Endothelial cell of umbilical vein (primary cell): ENCODE data around the gene MIF4GD. TPM values are rescaled to one million over a fixed set of nuclear protein-coding genes. Genes with fewer than 3 reads are reported as not detected.

ENCODE experiments used
- BruUV-seq: library from RNA; stranded (reverse); fragments of 400-500 nt; replicated peaks from 2 replicates; lab custom pipeline; 2021; lab: Mats Ljungman, UMichigan
- CTCF ChIA-PET: fragments of 300-600, 350-600 bp; sonication (Branson Sonifier 250); formaldehyde crosslinking; loops from one replicate; lab custom pipeline; 2021; ENCODE audit warnings: antibody characterized with exemption, inconsistent platforms; lab: Charles Lee
- POLR2A ChIA-PET: fragments of 300-600, 350-600 bp; sonication (Branson Sonifier 250); formaldehyde crosslinking; loops from one replicate; lab custom pipeline; 2021; ENCODE audit warnings: antibody characterized with exemption, inconsistent platforms; lab: Charles Lee
- DNase-seq: peaks from one replicate; pipeline ENCODE4 v3.0.0-alpha.2; 2011; ENCODE audit warnings: low read depth, low spot score
- FAIRE-seq: peaks from 2 replicates; lab custom pipeline; 2011; peaks lifted over from hg19 to GRCh38; lab: Jason Lieb, UNC
- H2AFZ ChIP-seq: 2 replicates; pipeline ENCODE4 v1.6.0; 2012; ENCODE audit warnings: low read depth, low read length, control low read depth, inconsistent platforms
- H3K27ac ChIP-seq: 2 replicates; pipeline ENCODE4 v1.5.1; 2011; ENCODE audit warnings: low read depth, mild to moderate bottlenecking, control low read depth, low read length, moderate library complexity; ENCODE audit not compliant: insufficient read depth
- H3K27me3 ChIP-seq, 2 experiments: 2 replicates each; pipeline versions ENCODE4 v1.6.0 to v1.6.1; 2011; ENCODE audit warnings: low read length in 2 of 2, mixed read lengths in 1 of 2; ENCODE audit not compliant: control insufficient read depth in 2 of 2, insufficient read depth in 2 of 2
- H3K36me3 ChIP-seq, 2 experiments: 2 replicates in 1 of 2; 3 replicates in 1 of 2; pipeline ENCODE4 v1.5.1; 2011; ENCODE audit warnings: low read length in 2 of 2, mild to moderate bottlenecking in 1 of 2, moderate library complexity in 1 of 2; ENCODE audit not compliant: control insufficient read depth in 2 of 2, insufficient read depth in 2 of 2; ENCODE audit errors: extremely low read depth in 1 of 2
- H3K4me1 ChIP-seq: 3 replicates; pipeline ENCODE4 v1.5.1; 2011; ENCODE audit warnings: mild to moderate bottlenecking, low read length; ENCODE audit not compliant: control insufficient read depth, insufficient read depth; ENCODE audit errors: extremely low read depth
- H3K4me2 ChIP-seq: 2 replicates; pipeline ENCODE4 v1.6.1; 2011; ENCODE audit warnings: low read length, control low read depth, mixed read lengths; ENCODE audit not compliant: insufficient read depth
- H3K4me3 ChIP-seq, 3 experiments: fragments of 200-600 bp in 1 of 3; sonication (generic), shearing (Covaris generic) in 1 of 3; replicated peaks in 1 of 3; 2 replicates each; pipeline ENCODE4 v1.5.1; 2011 to 2016; ENCODE audit warnings: control low read depth in 3 of 3, low read length in 3 of 3, mild to moderate bottlenecking in 2 of 3, inconsistent platforms in 1 of 3, low read depth in 1 of 3, moderate library complexity in 1 of 3; ENCODE audit not compliant: insufficient read depth in 1 of 3
- H3K79me2 ChIP-seq: 2 replicates; pipeline ENCODE4 v1.6.0; 2012; ENCODE audit warnings: low read length, inconsistent platforms; ENCODE audit not compliant: control insufficient read depth, insufficient read depth
- H3K9ac ChIP-seq: replicated peaks from 2 replicates; pipeline ENCODE3; 2011; ENCODE audit warnings: low read length, control low read depth; ENCODE audit not compliant: insufficient read depth; ENCODE audit errors: extremely low read depth
- H3K9me1 ChIP-seq: replicated peaks from 3 replicates; pipeline ENCODE4 v1.6.0; 2011; ENCODE audit warnings: mild to moderate bottlenecking, low read length; ENCODE audit not compliant: control insufficient read depth, insufficient read depth; ENCODE audit errors: extremely low read depth
- H3K9me3 ChIP-seq: replicated peaks from 2 replicates; pipeline ENCODE4 v1.5.1; 2012; ENCODE audit warnings: low read length, inconsistent platforms; ENCODE audit not compliant: control insufficient read depth, insufficient read depth
- H4K20me1 ChIP-seq: replicated peaks from 2 replicates; pipeline ENCODE3; 2011; ENCODE audit warnings: mild to moderate bottlenecking, low read length; ENCODE audit not compliant: control insufficient read depth, insufficient read depth; ENCODE audit errors: extremely low read depth
- EZH2 ChIP-seq: IDR thresholded peaks from 2 replicates; pipeline ENCODE4 v1.6.1; 2012; ENCODE audit warnings: borderline replicate concordance, low read depth, mild to moderate bottlenecking, moderate library complexity, low read length, inconsistent platforms; ENCODE audit not compliant: severe bottlenecking
- FOS ChIP-seq: IDR thresholded peaks from 2 replicates; pipeline ENCODE4 v1.6.1; 2011; ENCODE audit warnings: mild to moderate bottlenecking, low read length, moderate library complexity, borderline replicate concordance; ENCODE audit not compliant: insufficient read depth
- GATA2 ChIP-seq: IDR thresholded peaks from 2 replicates; pipeline ENCODE4 v1.7.0; 2011; ENCODE audit warnings: low read depth, mild to moderate bottlenecking, moderate library complexity, mixed read lengths, low read length; ENCODE audit not compliant: insufficient read length, insufficient read depth
- JUN ChIP-seq: IDR thresholded peaks from 2 replicates; pipeline ENCODE4 v1.6.1; 2011; ENCODE audit warnings: borderline replicate concordance, low read depth; ENCODE audit not compliant: insufficient read length, insufficient read depth
- MYC ChIP-seq: IDR thresholded peaks from one replicate; pipeline ENCODE4 v1.6.1; 2011; ENCODE audit warnings: mild to moderate bottlenecking, low read depth, low read length
- POLR2A ChIP-seq: IDR thresholded peaks from 2 replicates; pipeline ENCODE4 v1.6.1; 2012; ENCODE audit warnings: low read depth, mild to moderate bottlenecking, control low read depth, low read length
- POLR2AphosphoS5 ChIP-seq: IDR thresholded peaks from 2 replicates; pipeline ENCODE4 v1.6.1; 2012; ENCODE audit warnings: low read depth, mild to moderate bottlenecking, control low read depth, low read length, moderate library complexity; ENCODE audit not compliant: insufficient read depth
- dilution Hi-C: fragments of 300-500 bp; cut with MboI; formaldehyde crosslinking; loops from one replicate; pipeline ENCODE4 v1.15.0; 2019; ENCODE audit warnings: low sequenced_read_pairs; ENCODE audit not compliant: extremely low pct_ligation_motif_present
- intact Hi-C: fragments of 100-400 bp; cut with micrococcal nuclease; formaldehyde crosslinking; loops from one replicate; pipeline ENCODE4 v1.10.0; 2022
- polyA plus RNA-seq, 4 experiments: library from polyadenylated mRNA; depleted of rRNA in 3 of 4; stranded (reverse) in 3 of 4; unstranded in 1 of 4; fragments of >200 nt; gene quantifications; 2 replicates each; pipeline versions ENCODE4 v1.2.1 to v1.2.3, GENCODE V29; 2011 to 2012; ENCODE audit warnings: missing spikeins in 1 of 4
- total RNA-seq: library from RNA; stranded (reverse); gene quantifications from 2 replicates; pipeline ENCODE4 v1.2.3, GENCODE V29; 2021
- TF ChIP-seq, protein P1 (sequence below): IDR thresholded peaks from 2 replicates; pipeline ENCODE4 v1.6.1; 2011; ENCODE audit not compliant: insufficient read depth, insufficient read length
- TF ChIP-seq, protein P2 (sequence below), 2 donors: IDR thresholded peaks; 1 replicate in 1 of 2; 2 replicates in 1 of 2; pipeline ENCODE4 v1.5.1; 2011; ENCODE audit warnings: low read length in 2 of 2, mild to moderate bottlenecking in 2 of 2, moderate library complexity in 2 of 2, control low read depth in 1 of 2, inconsistent platforms in 1 of 2, low read depth in 1 of 2; ENCODE audit not compliant: insufficient read depth in 1 of 2; ENCODE audit errors: extremely low read depth in 1 of 2

Gene MIF4GD
- total and polyA plus RNA-seq, 2 donors (not counting 3 experiments of a cell fraction or from before 2014, with no cell fraction given): 12.4 to 35.7 TPM

DNA sequence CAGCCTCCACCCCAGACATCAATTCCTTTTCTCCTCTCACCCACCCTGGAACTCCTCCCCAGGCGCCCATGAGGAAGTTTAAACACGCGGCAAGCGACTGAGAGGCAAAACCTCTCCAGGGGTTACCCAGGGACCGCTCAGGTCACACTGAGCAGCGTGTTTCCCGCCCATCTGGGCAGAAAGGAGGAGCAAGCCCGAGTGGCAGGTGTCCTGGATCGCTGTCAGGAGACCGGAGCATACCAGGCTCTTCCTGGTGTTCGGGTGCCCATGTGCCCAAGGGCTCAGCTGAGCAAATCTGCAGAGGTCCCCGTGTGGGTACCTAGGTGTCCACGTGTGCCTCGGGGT, 17.7 kb upstream of the MIF4GD start:
- Histone ChIP-seq H3K9me1 (no peaks in the 10 kb centered on the region), H3K4me3 (peak overlapping the region; percentile 66 to 85 (median 75)), H4K20me1 (no peaks in the 10 kb centered on the region), H3K27me3 (no peaks in the 10 kb centered on the region), H3K27ac (no peak overlapping the region), H2AFZ (peak overlapping the region; percentile 85), H3K79me2 (peaks cover 8% of the 10 kb centered on the region), H3K4me1 (peaks cover 8% of the 10 kb centered on the region), H3K9ac (peak overlapping the region; percentile 72), H3K9me3 (no peaks in the 10 kb centered on the region), H3K4me2 (peak overlapping the region; percentile 83), H3K36me3 (peaks cover 0 to 10% of the 10 kb centered on the region in 2 experiments)
- BruUV-seq: TSS peak; percentile 41
- ChIA-PET POLR2A (interaction anchor here (0.6 to 1.7 kb wide), 7 partner anchors 11 to 151 kb away, joined by 3 to 17 read pairs (median 4); partner anchors contain the start of genes GGA3, GRB2, MIF4GD and MRPS7), CTCF (interaction anchor here (0.8 to 2.4 kb wide), 11 partner anchors 19 to 228 kb away, joined by 3 to 68 read pairs (median 6); partner anchors contain the start of genes GGA3, GRB2, MIF4GD and MRPS7)
- DNase-seq: no peak
- intact Hi-C loops (loop anchor here (1.0 to 2.0 kb wide), 4 partner anchors 18 to 227 kb away; partner anchors contain the start of genes CASKIN2, GRB2 and MIF4GD), dilution Hi-C loops (no loop called here)
- no peak for FAIRE-seq
- TF ChIP-seq, protein P1, sequence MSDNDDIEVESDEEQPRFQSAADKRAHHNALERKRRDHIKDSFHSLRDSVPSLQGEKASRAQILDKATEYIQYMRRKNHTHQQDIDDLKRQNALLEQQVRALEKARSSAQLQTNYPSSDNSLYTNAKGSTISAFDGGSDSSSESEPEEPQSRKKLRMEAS: no peak
- TF ChIP-seq, protein P2, sequence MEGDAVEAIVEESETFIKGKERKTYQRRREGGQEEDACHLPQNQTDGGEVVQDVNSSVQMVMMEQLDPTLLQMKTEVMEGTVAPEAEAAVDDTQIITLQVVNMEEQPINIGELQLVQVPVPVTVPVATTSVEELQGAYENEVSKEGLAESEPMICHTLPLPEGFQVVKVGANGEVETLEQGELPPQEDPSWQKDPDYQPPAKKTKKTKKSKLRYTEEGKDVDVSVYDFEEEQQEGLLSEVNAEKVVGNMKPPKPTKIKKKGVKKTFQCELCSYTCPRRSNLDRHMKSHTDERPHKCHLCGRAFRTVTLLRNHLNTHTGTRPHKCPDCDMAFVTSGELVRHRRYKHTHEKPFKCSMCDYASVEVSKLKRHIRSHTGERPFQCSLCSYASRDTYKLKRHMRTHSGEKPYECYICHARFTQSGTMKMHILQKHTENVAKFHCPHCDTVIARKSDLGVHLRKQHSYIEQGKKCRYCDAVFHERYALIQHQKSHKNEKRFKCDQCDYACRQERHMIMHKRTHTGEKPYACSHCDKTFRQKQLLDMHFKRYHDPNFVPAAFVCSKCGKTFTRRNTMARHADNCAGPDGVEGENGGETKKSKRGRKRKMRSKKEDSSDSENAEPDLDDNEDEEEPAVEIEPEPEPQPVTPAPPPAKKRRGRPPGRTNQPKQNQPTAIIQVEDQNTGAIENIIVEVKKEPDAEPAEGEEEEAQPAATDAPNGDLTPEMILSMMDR (IDR thresholded peaks at IDR 0.05; ENCODE audit: extremely low read depth in 1 of 2, insufficient read depth in 1 of 2, low read depth in 1 of 2, low read length in 2 of 2): no peak
- TF ChIP-seq POLR2AphosphoS5: no peak
- no peak for TF ChIP-seq GATA2
- no peak for TF ChIP-seq MYC
- TF ChIP-seq FOS: no peak
- TF ChIP-seq JUN: no peak
- TF ChIP-seq POLR2A: no peak
- TF ChIP-seq EZH2: no peak
